ENCODE measurements around the gene ITPRIPL2.

GRCh38 chr16:19126300-19126699 lies 12.5 kb downstream of the ITPRIPL2 start:
- TF ChIP-seq, protein P1, sequence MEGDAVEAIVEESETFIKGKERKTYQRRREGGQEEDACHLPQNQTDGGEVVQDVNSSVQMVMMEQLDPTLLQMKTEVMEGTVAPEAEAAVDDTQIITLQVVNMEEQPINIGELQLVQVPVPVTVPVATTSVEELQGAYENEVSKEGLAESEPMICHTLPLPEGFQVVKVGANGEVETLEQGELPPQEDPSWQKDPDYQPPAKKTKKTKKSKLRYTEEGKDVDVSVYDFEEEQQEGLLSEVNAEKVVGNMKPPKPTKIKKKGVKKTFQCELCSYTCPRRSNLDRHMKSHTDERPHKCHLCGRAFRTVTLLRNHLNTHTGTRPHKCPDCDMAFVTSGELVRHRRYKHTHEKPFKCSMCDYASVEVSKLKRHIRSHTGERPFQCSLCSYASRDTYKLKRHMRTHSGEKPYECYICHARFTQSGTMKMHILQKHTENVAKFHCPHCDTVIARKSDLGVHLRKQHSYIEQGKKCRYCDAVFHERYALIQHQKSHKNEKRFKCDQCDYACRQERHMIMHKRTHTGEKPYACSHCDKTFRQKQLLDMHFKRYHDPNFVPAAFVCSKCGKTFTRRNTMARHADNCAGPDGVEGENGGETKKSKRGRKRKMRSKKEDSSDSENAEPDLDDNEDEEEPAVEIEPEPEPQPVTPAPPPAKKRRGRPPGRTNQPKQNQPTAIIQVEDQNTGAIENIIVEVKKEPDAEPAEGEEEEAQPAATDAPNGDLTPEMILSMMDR (IDR thresholded peaks at IDR 0.05): no peak
- TF ChIP-seq POLR2AphosphoS5 (IDR thresholded peaks at IDR 0.05) (no peak), EP300 (IDR thresholded peaks at IDR 0.05; ENCODE audit: low read depth) (no peak)

Measured in transverse colon (tissue), 4 donors.